Measurements from ENCODE around the gene DNM3.
"Not testable (repeated sequence)": the region's sequence is repeated elsewhere in the genome, so short reads cannot be mapped to it uniquely, and the experiment has no call there.

Gene DNM3

GRCh38 chr1:172356620-172357019, 515.3 kb downstream of the DNM3 start:
- Histone ChIP-seq H3K4me3 (no peak overlapping the region), H3K27ac (no peak overlapping the region)
- TF ChIP-seq, protein P1, sequence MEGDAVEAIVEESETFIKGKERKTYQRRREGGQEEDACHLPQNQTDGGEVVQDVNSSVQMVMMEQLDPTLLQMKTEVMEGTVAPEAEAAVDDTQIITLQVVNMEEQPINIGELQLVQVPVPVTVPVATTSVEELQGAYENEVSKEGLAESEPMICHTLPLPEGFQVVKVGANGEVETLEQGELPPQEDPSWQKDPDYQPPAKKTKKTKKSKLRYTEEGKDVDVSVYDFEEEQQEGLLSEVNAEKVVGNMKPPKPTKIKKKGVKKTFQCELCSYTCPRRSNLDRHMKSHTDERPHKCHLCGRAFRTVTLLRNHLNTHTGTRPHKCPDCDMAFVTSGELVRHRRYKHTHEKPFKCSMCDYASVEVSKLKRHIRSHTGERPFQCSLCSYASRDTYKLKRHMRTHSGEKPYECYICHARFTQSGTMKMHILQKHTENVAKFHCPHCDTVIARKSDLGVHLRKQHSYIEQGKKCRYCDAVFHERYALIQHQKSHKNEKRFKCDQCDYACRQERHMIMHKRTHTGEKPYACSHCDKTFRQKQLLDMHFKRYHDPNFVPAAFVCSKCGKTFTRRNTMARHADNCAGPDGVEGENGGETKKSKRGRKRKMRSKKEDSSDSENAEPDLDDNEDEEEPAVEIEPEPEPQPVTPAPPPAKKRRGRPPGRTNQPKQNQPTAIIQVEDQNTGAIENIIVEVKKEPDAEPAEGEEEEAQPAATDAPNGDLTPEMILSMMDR (IDR thresholded peaks at IDR 0.05) = no peak
- no peak for DNase-seq (ENCODE audit: low spot score)

GRCh38 chr1:172357753-172358385, 516.6 kb downstream of the DNM3 start:
- Histone ChIP-seq H3K27ac (peak overlapping the region; percentile 75 to 84), H3K4me3 (peak overlapping the region; percentile 50)
- TF ChIP-seq, protein P1 (IDR thresholded peaks at IDR 0.05) = no peak
- no peak for DNase-seq (ENCODE audit: low spot score)

- Histone ChIP-seq H3K4me3 (peak overlapping the region; percentile 50), H3K27ac (peak overlapping the region; percentile 75 to 84)
- TF ChIP-seq, protein P1 (IDR thresholded peaks at IDR 0.05) = no peak
- no peak for DNase-seq (ENCODE audit: low spot score)
Measured at GRCh38 chr1:172359491-172359999, 518.2 kb downstream of the DNM3 start.

DNA sequence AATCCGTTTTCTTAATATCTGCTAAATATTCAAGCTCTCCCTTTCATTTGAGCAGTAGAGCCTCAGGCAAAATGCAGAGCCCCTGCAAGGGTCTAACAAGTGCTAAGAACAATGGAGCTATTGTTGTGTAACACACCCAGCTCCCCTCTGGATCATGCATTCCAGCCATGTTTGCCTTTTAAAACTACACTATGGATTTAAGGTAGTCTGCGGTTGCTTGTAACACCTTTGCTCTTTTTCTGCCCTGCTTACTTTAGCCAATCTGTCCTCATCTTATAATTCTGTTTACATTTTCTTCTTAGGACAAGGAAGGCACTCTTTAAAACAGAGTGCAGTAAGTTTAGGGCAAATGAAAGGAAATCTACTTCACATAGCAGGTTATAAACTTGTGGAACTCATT, 519.2 kb downstream of the DNM3 start:
- TF ChIP-seq, protein P1 (IDR thresholded peaks at IDR 0.05) = no peak
- Histone ChIP-seq H3K27ac (peak overlapping the region; percentile 12 to 33), H3K4me3 (no peak overlapping the region)
- DNase-seq (ENCODE audit: low spot score) = no peak

GRCh38 chr1:172360985-172361384, 519.7 kb downstream of the DNM3 start:
- peak overlapping the region; percentile 12 to 33 for H3K27ac ChIP-seq
- H3K4me3 ChIP-seq = no peak overlapping the region
- TF ChIP-seq, protein P1 (IDR thresholded peaks at IDR 0.05) = no peak
- no peak for DNase-seq (ENCODE audit: low spot score)

- Histone ChIP-seq H3K4me3 (no peak overlapping the region), H3K27ac (no peak overlapping the region)
- TF ChIP-seq, protein P1 (IDR thresholded peaks at IDR 0.05) = no peak
- DNase-seq (ENCODE audit: low spot score) = no peak
Measured at GRCh38 chr1:172363852-172364251, 522.6 kb downstream of the DNM3 start.

DNA sequence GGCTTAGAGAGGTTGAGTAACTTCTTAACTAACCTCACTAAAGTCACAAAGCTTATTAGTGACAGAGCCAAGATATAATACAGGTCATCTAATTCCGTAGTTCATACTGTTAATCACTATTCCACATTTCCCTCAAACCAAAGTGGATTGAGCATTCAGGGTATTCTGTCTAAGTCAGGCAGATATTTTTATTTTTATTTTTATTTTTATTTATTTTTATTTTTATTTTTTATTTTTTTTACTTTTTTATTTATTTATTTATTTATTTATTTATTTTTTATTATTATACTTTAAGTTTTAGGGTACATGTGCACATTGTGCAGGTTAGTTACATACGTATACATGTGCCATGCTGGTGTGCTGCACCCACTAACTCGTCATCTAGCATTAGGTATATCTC, 530.3 kb downstream of the DNM3 start:
- H3K27ac ChIP-seq; H3K4me3 ChIP-seq; DNase-seq (ENCODE audit: low spot score): not testable (repeated sequence)

Measured in coronary artery (tissue), 2 donors.